ENCODE measurements around the gene ITGA1.

GRCh38 chr5:52987711-52988331, 200.1 kb downstream of the ITGA1 start:
- TF ChIP-seq, protein P1, sequence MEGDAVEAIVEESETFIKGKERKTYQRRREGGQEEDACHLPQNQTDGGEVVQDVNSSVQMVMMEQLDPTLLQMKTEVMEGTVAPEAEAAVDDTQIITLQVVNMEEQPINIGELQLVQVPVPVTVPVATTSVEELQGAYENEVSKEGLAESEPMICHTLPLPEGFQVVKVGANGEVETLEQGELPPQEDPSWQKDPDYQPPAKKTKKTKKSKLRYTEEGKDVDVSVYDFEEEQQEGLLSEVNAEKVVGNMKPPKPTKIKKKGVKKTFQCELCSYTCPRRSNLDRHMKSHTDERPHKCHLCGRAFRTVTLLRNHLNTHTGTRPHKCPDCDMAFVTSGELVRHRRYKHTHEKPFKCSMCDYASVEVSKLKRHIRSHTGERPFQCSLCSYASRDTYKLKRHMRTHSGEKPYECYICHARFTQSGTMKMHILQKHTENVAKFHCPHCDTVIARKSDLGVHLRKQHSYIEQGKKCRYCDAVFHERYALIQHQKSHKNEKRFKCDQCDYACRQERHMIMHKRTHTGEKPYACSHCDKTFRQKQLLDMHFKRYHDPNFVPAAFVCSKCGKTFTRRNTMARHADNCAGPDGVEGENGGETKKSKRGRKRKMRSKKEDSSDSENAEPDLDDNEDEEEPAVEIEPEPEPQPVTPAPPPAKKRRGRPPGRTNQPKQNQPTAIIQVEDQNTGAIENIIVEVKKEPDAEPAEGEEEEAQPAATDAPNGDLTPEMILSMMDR (IDR thresholded peaks at IDR 0.05): no peak
- no peak for TF ChIP-seq POLR2A (IDR thresholded peaks at IDR 0.05)

Data from lower leg skin (tissue), 3 donors.